ENCODE measurements around the gene PNLIPRP1. TPM values are rescaled to one million over a fixed set of nuclear protein-coding genes. Genes with fewer than 3 reads are reported as not detected.

Gene PNLIPRP1
- total RNA-seq, 1 experiment from 2014 or later = not detected

DNA sequence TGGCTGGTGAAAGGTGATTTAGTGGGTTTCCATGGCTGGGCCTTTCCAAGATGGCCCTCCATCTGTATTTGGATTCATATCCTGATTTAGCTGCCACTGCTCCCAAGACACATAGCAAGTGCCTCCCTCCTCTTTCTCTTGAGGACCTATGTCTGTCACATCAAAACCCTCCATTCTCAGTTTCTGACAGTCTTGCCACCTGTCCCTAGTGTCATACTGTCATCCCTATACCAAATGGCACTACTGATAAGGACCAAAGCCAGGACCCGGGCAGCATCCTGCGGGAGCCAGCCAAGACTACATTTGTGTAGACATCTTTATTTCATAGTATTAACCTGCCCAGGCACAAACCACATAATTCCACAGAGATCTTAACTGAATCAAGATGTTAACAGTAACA lies 64.8 kb downstream of the PNLIPRP1 start:
- no peak overlapping the region for H3K18ac ChIP-seq (ENCODE audit: insufficient read length, low read depth, low read length)
- H3K27me3 ChIP-seq (ENCODE audit: insufficient read depth, low read length) = no peaks in the 10 kb centered on the region
- no peak overlapping the region for H4K5ac ChIP-seq (ENCODE audit: insufficient read length, low read depth, low read length)
- no peak for DNase-seq
- Mint-ChIP-seq H3K9me3 (peaks cover 0 to under 1% of the 10 kb centered on the region in 2 experiments; a peak in 2 of 5 replicates), H3K36me3 (ENCODE audit: insufficient read depth in 1 of 3, low read depth in 3 of 3) (no peaks in the 10 kb centered on the region), H3K27ac (no peak overlapping the region), H3K4me3 (no peak overlapping the region), H3K4me1 (peaks cover 0 to 2% of the 10 kb centered on the region in 2 experiments; a peak in 2 of 4 replicates), H3K27me3 (ENCODE audit: low read depth) (peaks cover 2% of the 10 kb centered on the region)
- no peak overlapping the region for H3T11ph ChIP-seq (ENCODE audit: low read length)
- H3K4me1 ChIP-seq (ENCODE audit: insufficient read depth, low read length) = no peaks in the 10 kb centered on the region
- H4K91ac ChIP-seq (ENCODE audit: insufficient read length, low read depth, low read length) = no peak overlapping the region
- no peak overlapping the region for H2BK12ac ChIP-seq (ENCODE audit: insufficient read length, low read depth, low read length)
- no peak overlapping the region for H2BK120ac ChIP-seq (ENCODE audit: low read depth, low read length, poor library complexity, severe bottlenecking)
- H3K23me2 ChIP-seq (ENCODE audit: insufficient read length, low read depth, low read length, poor library complexity, severe bottlenecking) = no peaks in the 10 kb centered on the region
- no CpG with 5 or more reads among the region's 2 CpGs for whole genome bisulfite sequencing (ENCODE audit: extremely low coverage, insufficient read length, low lambda C conversion rate)
- H3K14ac ChIP-seq (ENCODE audit: insufficient read depth, low read length) = no peak overlapping the region
- H4K8ac ChIP-seq (replicated peaks; ENCODE audit: insufficient read length, low read depth, low read length) = no peak overlapping the region
- no peak overlapping the region for H2BK15ac ChIP-seq (ENCODE audit: low read depth, low read length)
- H3K79me2 ChIP-seq (ENCODE audit: insufficient read depth, low read length) = no peaks in the 10 kb centered on the region
- no peak overlapping the region for H2BK20ac ChIP-seq (ENCODE audit: low read depth, low read length, poor library complexity, severe bottlenecking)
- H3K9ac ChIP-seq (ENCODE audit: extremely low read depth, insufficient read length, low read length) = no peak overlapping the region
- TF ChIP-seq, protein P1, sequence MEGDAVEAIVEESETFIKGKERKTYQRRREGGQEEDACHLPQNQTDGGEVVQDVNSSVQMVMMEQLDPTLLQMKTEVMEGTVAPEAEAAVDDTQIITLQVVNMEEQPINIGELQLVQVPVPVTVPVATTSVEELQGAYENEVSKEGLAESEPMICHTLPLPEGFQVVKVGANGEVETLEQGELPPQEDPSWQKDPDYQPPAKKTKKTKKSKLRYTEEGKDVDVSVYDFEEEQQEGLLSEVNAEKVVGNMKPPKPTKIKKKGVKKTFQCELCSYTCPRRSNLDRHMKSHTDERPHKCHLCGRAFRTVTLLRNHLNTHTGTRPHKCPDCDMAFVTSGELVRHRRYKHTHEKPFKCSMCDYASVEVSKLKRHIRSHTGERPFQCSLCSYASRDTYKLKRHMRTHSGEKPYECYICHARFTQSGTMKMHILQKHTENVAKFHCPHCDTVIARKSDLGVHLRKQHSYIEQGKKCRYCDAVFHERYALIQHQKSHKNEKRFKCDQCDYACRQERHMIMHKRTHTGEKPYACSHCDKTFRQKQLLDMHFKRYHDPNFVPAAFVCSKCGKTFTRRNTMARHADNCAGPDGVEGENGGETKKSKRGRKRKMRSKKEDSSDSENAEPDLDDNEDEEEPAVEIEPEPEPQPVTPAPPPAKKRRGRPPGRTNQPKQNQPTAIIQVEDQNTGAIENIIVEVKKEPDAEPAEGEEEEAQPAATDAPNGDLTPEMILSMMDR (conservative IDR thresholded peaks at IDR 0.05) = no peak
- no peak overlapping the region for H3K23ac ChIP-seq (ENCODE audit: insufficient read length, low read depth, low read length)
- H2AFZ ChIP-seq (ENCODE audit: low read length) = no peak overlapping the region
- no peaks in the 10 kb centered on the region for H3K79me1 ChIP-seq (ENCODE audit: insufficient read depth, low read depth, low read length, poor library complexity, severe bottlenecking)
- H2AK5ac ChIP-seq (ENCODE audit: insufficient read length, low read length) = no peak overlapping the region
- no peak overlapping the region for H3K27ac ChIP-seq (ENCODE audit: insufficient read length, low read depth, low read length)
- H3K9me3 ChIP-seq (ENCODE audit: control insufficient read depth, low read depth, low read length) = no peaks in the 10 kb centered on the region
- no peak overlapping the region for H2BK5ac ChIP-seq (ENCODE audit: insufficient read length, low read length)
- no peaks in the 10 kb centered on the region for H4K20me1 ChIP-seq (ENCODE audit: control insufficient read depth, insufficient read depth, insufficient read length)
- no peak overlapping the region for H3K56ac ChIP-seq (ENCODE audit: insufficient read length, low read depth, low read length)
- no peak overlapping the region for H3K4ac ChIP-seq (ENCODE audit: low read depth, low read length)
- no peak overlapping the region for H3K4me2 ChIP-seq (ENCODE audit: insufficient read depth, insufficient read length, low read length)

Data from H9 (cell line).